Nephron progenitor cell (in vitro differentiated cells): Measurements from ENCODE around the gene PAQR7.

Experiments used
- DNase-seq: peaks from one replicate; pipeline ENCODE4 v3.0.0; 2021
- H3K27ac Mint-ChIP-seq: 2 replicates; pipeline ENCODE4 v1.8.0; 2021; ENCODE audit warnings: mild to moderate bottlenecking, moderate library complexity, mixed read lengths
- H3K27me3 Mint-ChIP-seq: 2 replicates; pipeline ENCODE4 v1.8.0; 2021; ENCODE audit warnings: mild to moderate bottlenecking, low read depth, mixed read lengths; ENCODE audit not compliant: poor library complexity
- H3K36me3 Mint-ChIP-seq: 2 replicates; pipeline ENCODE4 v1.8.0; 2021; ENCODE audit warnings: low read depth, mixed read lengths
- H3K4me1 Mint-ChIP-seq: 2 replicates; pipeline ENCODE4 v1.8.0; 2021; ENCODE audit warnings: mixed read lengths
- H3K4me3 Mint-ChIP-seq: 2 replicates; pipeline ENCODE4 v1.8.0; 2021; ENCODE audit warnings: mild to moderate bottlenecking, moderate library complexity, mixed read lengths
- H3K9me3 Mint-ChIP-seq: 2 replicates; pipeline ENCODE4 v1.8.0; 2021; ENCODE audit warnings: mild to moderate bottlenecking, moderate library complexity, mixed read lengths
- CTCF ChIP-seq: fragments of 200-600 bp; sonication (generic); IDR thresholded peaks from 2 replicates; pipeline ENCODE4 v1.5.0; 2021; ENCODE audit warnings: antibody characterized with exemption

The PAQR7 gene

GRCh38 chr1:25826571-25826970 is 48.9 kb downstream of the PAQR7 start:
- no peak overlapping the region for H3K4me3 Mint-ChIP-seq
- H3K4me1 Mint-ChIP-seq, result peaks cover 9% of the 10 kb centered on the region
- DNase-seq, result no peak
- H3K9me3 Mint-ChIP-seq, result no peaks in the 10 kb centered on the region
- H3K36me3 Mint-ChIP-seq, result peaks cover 38% of the 10 kb centered on the region
- H3K27me3 Mint-ChIP-seq, result peaks cover 3% of the 10 kb centered on the region
- TF ChIP-seq CTCF, result no peak
- H3K27ac Mint-ChIP-seq, result no peak overlapping the region

GRCh38 chr1:25825605-25826004 is 49.9 kb downstream of the PAQR7 start:
- peaks cover 3% of the 10 kb centered on the region for H3K27me3 Mint-ChIP-seq
- DNase-seq, result no peak
- no peak overlapping the region for H3K27ac Mint-ChIP-seq
- no peak for TF ChIP-seq CTCF
- H3K36me3 Mint-ChIP-seq, result peaks cover 31% of the 10 kb centered on the region
- no peak overlapping the region for H3K4me3 Mint-ChIP-seq
- H3K4me1 Mint-ChIP-seq, result peaks cover 18% of the 10 kb centered on the region
- no peaks in the 10 kb centered on the region for H3K9me3 Mint-ChIP-seq

GRCh38 chr1:25821630-25822091 is 53.8 kb downstream of the PAQR7 start:
- H3K27ac Mint-ChIP-seq, result no peak overlapping the region
- H3K9me3 Mint-ChIP-seq, result no peaks in the 10 kb centered on the region
- H3K36me3 Mint-ChIP-seq, result peaks cover 6% of the 10 kb centered on the region
- H3K27me3 Mint-ChIP-seq, result peaks cover 3% of the 10 kb centered on the region
- H3K4me1 Mint-ChIP-seq, result peaks cover 42% of the 10 kb centered on the region
- peak overlapping the region; percentile 91 for H3K4me3 Mint-ChIP-seq
- no peak for DNase-seq
- no peak for TF ChIP-seq CTCF

- Mint-ChIP-seq H3K36me3 (peaks cover 1% of the 10 kb centered on the region), H3K4me1 (peaks cover 42% of the 10 kb centered on the region), H3K9me3 (no peaks in the 10 kb centered on the region), H3K4me3 (peak overlapping the region; percentile 91), H3K27ac (no peak overlapping the region), H3K27me3 (peaks cover 3% of the 10 kb centered on the region)
- no peak for DNase-seq
- no peak for TF ChIP-seq CTCF
Observed at GRCh38 chr1:25821112-25821476, 54.4 kb downstream of the PAQR7 start.

- H3K4me1 Mint-ChIP-seq, result peaks cover 42% of the 10 kb centered on the region
- DNase-seq, result peak; percentile 56
- H3K27me3 Mint-ChIP-seq, result peaks cover 3% of the 10 kb centered on the region
- peak overlapping the region; percentile 99 for H3K4me3 Mint-ChIP-seq
- peak overlapping the region; percentile 75 for H3K27ac Mint-ChIP-seq
- H3K36me3 Mint-ChIP-seq, result no peaks in the 10 kb centered on the region
- H3K9me3 Mint-ChIP-seq, result no peaks in the 10 kb centered on the region
- no peak for TF ChIP-seq CTCF
Observed at GRCh38 chr1:25820247-25821111, 55.0 kb downstream of the PAQR7 start.
